GM23338 (cell line): ENCODE data around the gene UFD1. TPM values are rescaled to one million over a fixed set of nuclear protein-coding genes. Genes with fewer than 3 reads are reported as not detected.

Source experiments
- ATAC-seq: fragments of 200-7000 bp; cut with Tn5 transposase; 3 replicates; pipeline ENCODE4 v1.9.1; 2020
- DNase-seq: peaks from one replicate; pipeline ENCODE4 v3.0.0-alpha.2; 2015; ENCODE audit warnings: low spot score
- H2AFZ ChIP-seq: fragments of 200-600 bp; sonication (generic); 2 replicates; pipeline ENCODE4 v1.8.0; 2016; ENCODE audit warnings: antibody characterized with exemption, mild to moderate bottlenecking, moderate library complexity
- H3F3A ChIP-seq: fragments of 200-600 bp; sonication (generic); replicated peaks from 2 replicates; pipeline ENCODE4 v1.8.0; 2017; ENCODE audit warnings: antibody characterized with exemption, mixed run types, low read depth
- H3K27ac ChIP-seq: fragments of 200-600 bp; sonication (generic); 2 replicates; pipeline ENCODE4 v1.6.1; 2016; ENCODE audit warnings: low read depth
- H3K27me3 ChIP-seq: fragments of 200-600 bp; sonication (generic); 2 replicates; pipeline ENCODE4 v1.8.0; 2016; ENCODE audit warnings: mild to moderate bottlenecking, mixed run types, moderate library complexity; ENCODE audit not compliant: insufficient read depth
- H3K36me3 ChIP-seq: fragments of 200-600 bp; sonication (generic); 2 replicates; pipeline ENCODE4 v1.8.0; 2016; ENCODE audit warnings: mild to moderate bottlenecking; ENCODE audit not compliant: insufficient read depth
- H3K4me1 ChIP-seq: fragments of 200-600 bp; sonication (generic); 2 replicates; pipeline ENCODE4 v1.8.0; 2016; ENCODE audit warnings: mild to moderate bottlenecking, moderate library complexity; ENCODE audit not compliant: insufficient read depth
- H3K4me2 ChIP-seq: fragments of 200-600 bp; sonication (generic); 2 replicates; pipeline ENCODE4 v1.7.1; 2017; ENCODE audit warnings: mixed run types
- H3K4me3 ChIP-seq: fragments of 200-600 bp; sonication (generic); 2 replicates; pipeline ENCODE4 v1.6.1; 2016; ENCODE audit warnings: mixed run types
- H3K79me2 ChIP-seq: fragments of 200-600 bp; sonication (generic); replicated peaks from 2 replicates; pipeline ENCODE4 v1.8.0; 2017; ENCODE audit warnings: mild to moderate bottlenecking; ENCODE audit not compliant: insufficient read depth
- H3K9me2 ChIP-seq: fragments of 200-600 bp; sonication (generic); 2 replicates; pipeline ENCODE4 v1.8.0; 2017; ENCODE audit not compliant: insufficient read depth
- H4K20me1 ChIP-seq: fragments of 200-600 bp; sonication (generic); replicated peaks from 2 replicates; pipeline ENCODE4 v1.8.0; 2017; ENCODE audit warnings: mild to moderate bottlenecking; ENCODE audit not compliant: insufficient read depth
- H3K27ac Mint-ChIP-seq: 2 replicates; pipeline ENCODE4 v1.8.0; 2020; ENCODE audit warnings: inconsistent platforms, mild to moderate bottlenecking, moderate library complexity, mixed read lengths
- H3K27me3 Mint-ChIP-seq: 3 replicates; pipeline ENCODE4 v1.8.0; 2022; ENCODE audit warnings: low read depth, mild to moderate bottlenecking, moderate library complexity, mixed read lengths, inconsistent platforms; ENCODE audit not compliant: insufficient read depth, poor library complexity
- H3K36me3 Mint-ChIP-seq: 3 replicates; pipeline ENCODE4 v1.8.0; 2021; ENCODE audit warnings: low read depth, mild to moderate bottlenecking, inconsistent platforms, moderate library complexity, mixed read lengths
- H3K4me1 Mint-ChIP-seq: 3 replicates; pipeline ENCODE4 v1.8.0; 2020; ENCODE audit warnings: mild to moderate bottlenecking, inconsistent platforms, mixed read lengths
- H3K4me3 Mint-ChIP-seq: 3 replicates; pipeline ENCODE4 v1.8.0; 2021; ENCODE audit warnings: moderate library complexity, mild to moderate bottlenecking, inconsistent platforms, mixed read lengths
- H3K9me3 Mint-ChIP-seq: 3 replicates; pipeline ENCODE4 v1.8.0; 2020; ENCODE audit warnings: moderate library complexity, mild to moderate bottlenecking, inconsistent platforms, mixed read lengths
- CREB1 ChIP-seq: fragments of 250-450 bp; sonication (Bioruptor Pico); IDR thresholded peaks from 2 replicates; pipeline ENCODE4 v1.5.0; 2020; ENCODE audit warnings: low read depth, mild to moderate bottlenecking, moderate library complexity
- CTCF ChIP-seq, 2 experiments: fragments of 200-600 bp in 1 of 2; sonication (generic) in 1 of 2; conservative IDR thresholded peaks; 2 replicates each; pipeline versions ENCODE4 v1.5.1 to v1.6.1; 2016 to 2017; ENCODE audit warnings: antibody characterized with exemption in 2 of 2, low read depth in 2 of 2, mild to moderate bottlenecking in 2 of 2, moderate library complexity in 1 of 2
- ETS1 ChIP-seq: IDR thresholded peaks from 2 replicates; pipeline ENCODE4 v1.6.1; 2016; ENCODE audit warnings: antibody characterized with exemption
- EZH2 ChIP-seq: fragments of 200-600 bp; sonication (generic); IDR thresholded peaks from one replicate; pipeline ENCODE4 v1.8.0; 2017; ENCODE audit warnings: antibody characterized with exemption, mild to moderate bottlenecking, low read depth; ENCODE audit not compliant: unreplicated experiment
- EZH2phosphoT487 ChIP-seq: fragments of 200-600 bp; sonication (generic); IDR thresholded peaks from one replicate; pipeline ENCODE4 v1.8.1; 2018; ENCODE audit warnings: antibody characterized with exemption; ENCODE audit not compliant: unreplicated experiment
- JUNB ChIP-seq: IDR thresholded peaks from one replicate; pipeline ENCODE4 v1.6.1; 2016; ENCODE audit warnings: antibody characterized with exemption; ENCODE audit not compliant: unreplicated experiment
- NANOG ChIP-seq: IDR thresholded peaks from 2 replicates; pipeline ENCODE4 v1.6.1; 2016; ENCODE audit warnings: antibody characterized with exemption, borderline replicate concordance
- POLR2AphosphoS5 ChIP-seq: IDR thresholded peaks from 2 replicates; pipeline ENCODE4 v1.6.1; 2016; ENCODE audit warnings: antibody characterized with exemption, low read depth
- STAT1 ChIP-seq: IDR thresholded peaks from one replicate; pipeline ENCODE4 v1.6.1; 2016; ENCODE audit warnings: antibody characterized with exemption; ENCODE audit not compliant: unreplicated experiment
- ZNF114 ChIP-seq: fragments of 250-450 bp; sonication (Bioruptor Pico); IDR thresholded peaks from 2 replicates; pipeline ENCODE4 v1.5.0; 2020; ENCODE audit warnings: mild to moderate bottlenecking, moderate library complexity
- ZNF331 ChIP-seq: fragments of 250-450 bp; sonication (Bioruptor Pico); IDR thresholded peaks from 2 replicates; pipeline ENCODE4 v1.5.0; 2020; ENCODE audit warnings: low read depth, mild to moderate bottlenecking, moderate library complexity
- ZNF462 ChIP-seq: fragments of 250-450 bp; sonication (Bioruptor Pico); IDR thresholded peaks from 2 replicates; pipeline ENCODE4 v1.5.0; 2020; ENCODE audit warnings: mild to moderate bottlenecking, moderate library complexity
- polyA plus RNA-seq: library from polyadenylated mRNA; unstranded; fragments of >200 nt; fragmentation: Nextera tagmentation; extraction: Ambion mirVana; gene quantifications from 2 replicates; pipeline ENCODE4 v1.2.1, GENCODE V29; 2016
- total RNA-seq: library from RNA; depleted of rRNA; stranded (reverse); fragments of >200 nt; shearing (Covaris generic); gene quantifications from 2 replicates; pipeline ENCODE4 v1.2.3, GENCODE V29; 2014

Gene UFD1
- total and polyA plus RNA-seq, 2 experiments from 2014 or later, result 53.5 to 93.8 TPM

GRCh38 chr22:19509923-19510322 lies 30.9 kb upstream of the UFD1 start:
- no peak overlapping the region for H3K27ac ChIP-seq
- H3K4me1 ChIP-seq, result no peaks in the 10 kb centered on the region
- H2AFZ ChIP-seq, result no peak overlapping the region
- no peaks in the 10 kb centered on the region for H3K79me2 ChIP-seq
- H3K36me3 Mint-ChIP-seq, result peaks cover 55% of the 10 kb centered on the region
- DNase-seq, result no peak
- no peak for ATAC-seq
- TF ChIP-seq ZNF462 (CRISPR knock-in tag) (no peak), JUNB (no peak)
- H3K27me3 ChIP-seq, result no peaks in the 10 kb centered on the region
- H3K27me3 Mint-ChIP-seq, result peaks cover 6% of the 10 kb centered on the region
- no peaks in the 10 kb centered on the region; the same call in 2 of the 3 replicates for H3K4me1 Mint-ChIP-seq
- H4K20me1 ChIP-seq, result no peaks in the 10 kb centered on the region
- H3K4me2 ChIP-seq, result no peak overlapping the region
- no peaks in the 10 kb centered on the region for H3K9me3 Mint-ChIP-seq
- no peak overlapping the region for H3K4me3 Mint-ChIP-seq
- no peak overlapping the region for H3K4me3 ChIP-seq
- H3K27ac Mint-ChIP-seq, result no peak overlapping the region
- H3K36me3 ChIP-seq, result no peaks in the 10 kb centered on the region
- no peaks in the 10 kb centered on the region for H3F3A ChIP-seq
- H3K9me2 ChIP-seq, result no peaks in the 10 kb centered on the region

GRCh38 chr22:19509191-19509590 lies 30.2 kb upstream of the UFD1 start:
- H3K4me1 ChIP-seq, result no peaks in the 10 kb centered on the region
- Mint-ChIP-seq H3K27ac (no peak overlapping the region), H3K9me3 (no peaks in the 10 kb centered on the region), H3K4me3 (no peak overlapping the region), H3K27me3 (peaks cover 10% of the 10 kb centered on the region), H3K36me3 (peaks cover 48% of the 10 kb centered on the region), H3K4me1 (no peaks in the 10 kb centered on the region; the same call in 2 of the 3 replicates)
- no peaks in the 10 kb centered on the region for H3K9me2 ChIP-seq
- H3K4me3 ChIP-seq, result no peak overlapping the region
- H3K4me2 ChIP-seq, result no peak overlapping the region
- H3K36me3 ChIP-seq, result no peaks in the 10 kb centered on the region
- DNase-seq (no peak), ATAC-seq (no peak)
- H2AFZ ChIP-seq, result no peak overlapping the region
- no peaks in the 10 kb centered on the region for H4K20me1 ChIP-seq
- no peaks in the 10 kb centered on the region for H3F3A ChIP-seq
- H3K79me2 ChIP-seq, result no peaks in the 10 kb centered on the region
- H3K27ac ChIP-seq, result no peak overlapping the region
- H3K27me3 ChIP-seq, result no peaks in the 10 kb centered on the region
- TF ChIP-seq NANOG (no peak), STAT1 (no peak), POLR2AphosphoS5 (no peak), ETS1 (no peak), CTCF (conservative IDR thresholded peaks at IDR 0.05; ENCODE audit: low read depth in 2 of 2) (no peak), CREB1 (no peak), ZNF331 (no peak), EZH2phosphoT487 (no peak), EZH2 (no peak), ZNF114 (CRISPR knock-in tag) (no peak)
